DMS79 (cell line): Measurements from ENCODE around the gene MRM2.

Experiments used
- DNase-seq: peaks from one replicate; lab custom pipeline; 2025; lab: John Stamatoyannopoulos, UW

Gene MRM2

GRCh38 chr7:2203766-2204300 is 38.2 kb downstream of the MRM2 start:
- no peak for DNase-seq

- peak; percentile 21 for DNase-seq
Observed at GRCh38 chr7:2202901-2203765, 38.9 kb downstream of the MRM2 start.

- no peak for DNase-seq
Observed at GRCh38 chr7:2202361-2202761, 39.6 kb downstream of the MRM2 start.

GRCh38 chr7:2201686-2202360 is 40.2 kb downstream of the MRM2 start:
- no peak for DNase-seq

GRCh38 chr7:2201128-2201527 is 40.9 kb downstream of the MRM2 start:
- DNase-seq = no peak

- no peak for DNase-seq
Observed at GRCh38 chr7:2200584-2200980, 41.4 kb downstream of the MRM2 start.

- DNase-seq = no peak
Observed at GRCh38 chr7:2199956-2200583, 41.9 kb downstream of the MRM2 start.

GRCh38 chr7:2199528-2199927 is 42.5 kb downstream of the MRM2 start:
- DNase-seq = no peak

GRCh38 chr7:2198760-2199159 is 43.2 kb downstream of the MRM2 start:
- no peak for DNase-seq

- DNase-seq = peak; percentile 94
Observed at GRCh38 chr7:2198206-2198605, 43.8 kb downstream of the MRM2 start.

- no peak for DNase-seq
Observed at GRCh38 chr7:2197436-2198155, 44.4 kb downstream of the MRM2 start.

- peak; percentile 66 for DNase-seq
Observed at GRCh38 chr7:2196381-2197378, 45.3 kb downstream of the MRM2 start.

- peak; percentile 68 for DNase-seq
Observed at GRCh38 chr7:2195400-2196246, 46.4 kb downstream of the MRM2 start.

- no peak for DNase-seq
Observed at GRCh38 chr7:2193575-2194305, 48.3 kb downstream of the MRM2 start.

GRCh38 chr7:2192831-2193534 is 49.0 kb downstream of the MRM2 start:
- peak; percentile 89 for DNase-seq

GRCh38 chr7:2191016-2191415 is 51.0 kb downstream of the MRM2 start:
- DNase-seq = no peak

- no peak for DNase-seq
Observed at GRCh38 chr7:2190531-2190930, 51.5 kb downstream of the MRM2 start.

GRCh38 chr7:2186166-2186565 is 55.8 kb downstream of the MRM2 start:
- DNase-seq = no peak
